ENCODE measurements around the gene LGALS3BP.

The LGALS3BP gene, protein sequence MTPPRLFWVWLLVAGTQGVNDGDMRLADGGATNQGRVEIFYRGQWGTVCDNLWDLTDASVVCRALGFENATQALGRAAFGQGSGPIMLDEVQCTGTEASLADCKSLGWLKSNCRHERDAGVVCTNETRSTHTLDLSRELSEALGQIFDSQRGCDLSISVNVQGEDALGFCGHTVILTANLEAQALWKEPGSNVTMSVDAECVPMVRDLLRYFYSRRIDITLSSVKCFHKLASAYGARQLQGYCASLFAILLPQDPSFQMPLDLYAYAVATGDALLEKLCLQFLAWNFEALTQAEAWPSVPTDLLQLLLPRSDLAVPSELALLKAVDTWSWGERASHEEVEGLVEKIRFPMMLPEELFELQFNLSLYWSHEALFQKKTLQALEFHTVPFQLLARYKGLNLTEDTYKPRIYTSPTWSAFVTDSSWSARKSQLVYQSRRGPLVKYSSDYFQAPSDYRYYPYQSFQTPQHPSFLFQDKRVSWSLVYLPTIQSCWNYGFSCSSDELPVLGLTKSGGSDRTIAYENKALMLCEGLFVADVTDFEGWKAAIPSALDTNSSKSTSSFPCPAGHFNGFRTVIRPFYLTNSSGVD

DNA sequence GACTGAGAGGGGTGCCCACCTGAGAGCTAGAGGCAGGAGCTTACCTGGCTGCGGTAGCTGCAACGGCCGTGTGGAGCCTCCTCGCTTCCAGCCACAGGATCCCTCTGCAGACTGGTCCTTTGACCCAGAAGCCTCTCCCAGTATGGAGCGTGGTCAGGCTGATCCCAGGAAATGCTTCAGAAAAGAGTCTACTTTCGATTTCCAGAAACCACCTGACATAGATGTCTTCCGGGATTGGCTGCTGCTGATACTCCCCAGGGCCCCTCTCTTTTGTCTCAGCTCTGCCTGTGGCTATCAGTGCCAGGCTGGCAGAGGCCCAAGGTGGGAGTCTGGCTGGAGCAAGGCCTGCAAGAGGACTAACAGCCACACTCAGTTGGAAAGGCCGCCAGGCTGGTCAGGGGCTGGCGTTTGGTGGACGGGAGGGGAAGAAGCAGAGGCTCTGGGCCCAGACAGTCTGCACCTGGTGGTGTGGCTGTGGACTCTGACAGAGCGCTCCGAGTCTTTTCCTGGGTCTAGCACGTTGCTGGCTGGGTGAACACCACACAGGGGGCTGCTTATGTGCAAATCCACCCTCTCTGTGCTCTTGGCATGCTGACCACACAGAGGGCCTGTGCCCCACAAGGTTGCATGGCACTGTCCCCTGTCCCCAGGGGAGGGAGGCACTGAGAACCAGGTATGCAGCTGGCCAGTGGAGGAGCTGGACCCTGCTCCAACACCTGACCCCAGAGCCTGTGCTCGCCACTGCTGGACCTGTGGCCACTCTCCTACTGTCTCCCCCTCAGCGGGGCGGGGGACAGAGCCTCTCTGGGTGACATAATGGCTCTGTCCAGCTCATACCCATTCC lies at the start of gene LGALS3BP:
Gene LGALS3BP (minus strand): TSS at position 144 of the 844 bp plus-strand sequence. CDS start 2,732 bp downstream, outside the sequence.
- no peaks in the 10 kb centered on the region for H3K27me3 ChIP-seq (ENCODE audit: insufficient read depth, low read length)
- H3K4me1 ChIP-seq (ENCODE audit: insufficient read depth, low read length) = no peaks in the 10 kb centered on the region
- no peak within 1 kb of the TSS for H3K27ac ChIP-seq (ENCODE audit: low read length)
- H3K9ac ChIP-seq (ENCODE audit: low read depth, low read length) = peak within 1 kb of the TSS; percentile 59; the same call in 1 of the 2 replicates
- no peaks in the 10 kb centered on the region for H3K9me3 ChIP-seq (ENCODE audit: insufficient read depth, low read depth, low read length)
- no peaks in the 10 kb centered on the region for H3K36me3 ChIP-seq (ENCODE audit: insufficient read depth, low read depth, low read length)
- H3K4me3 ChIP-seq (ENCODE audit: low read length) = peak within 1 kb of the TSS; percentile 29; the same call in 1 of the 2 replicates

DNA sequence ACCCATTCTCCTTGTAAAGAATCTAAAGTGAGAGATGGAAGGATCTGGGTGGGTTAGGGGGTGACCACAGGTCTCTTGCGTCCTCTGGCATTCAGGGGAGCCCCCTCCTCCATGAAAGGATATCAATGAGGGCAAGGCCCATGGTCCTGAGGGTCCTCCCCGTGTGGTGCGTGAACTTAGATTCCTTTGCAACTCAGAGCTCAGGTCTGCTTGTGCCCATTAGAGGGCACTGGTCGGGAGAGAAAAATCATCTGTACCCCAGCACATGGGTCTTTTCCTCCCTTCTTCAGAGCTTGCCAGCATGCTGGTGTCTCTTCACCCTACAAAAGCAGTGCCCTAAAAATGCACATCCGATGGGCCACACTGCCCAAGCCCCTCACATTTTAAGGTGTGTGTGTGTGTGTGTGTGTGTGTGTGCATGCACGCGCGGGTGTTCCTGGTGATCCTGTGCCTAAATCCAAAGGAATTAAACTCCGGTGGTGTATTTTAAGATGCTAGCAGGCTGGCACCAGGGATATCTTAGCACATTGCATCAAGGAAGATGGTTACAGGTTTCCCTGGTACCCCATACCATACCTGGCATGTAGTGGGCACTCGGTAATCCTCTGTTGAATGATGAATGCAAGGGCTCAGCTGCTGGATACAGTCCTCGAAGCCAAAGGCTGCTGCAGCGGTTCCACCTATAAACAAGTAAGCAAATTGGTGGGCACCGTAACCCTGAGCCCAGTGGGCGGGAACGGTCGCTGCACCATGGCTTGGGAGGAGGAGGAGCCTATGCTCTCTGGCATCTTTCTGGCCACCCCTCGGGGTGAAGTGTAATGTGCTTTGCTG lies 49.0 kb upstream of the LGALS3BP start:
- H3K36me3 ChIP-seq (ENCODE audit: insufficient read depth, low read depth, low read length) = no peaks in the 10 kb centered on the region
- H3K4me3 ChIP-seq (ENCODE audit: low read length) = no peak overlapping the region
- peaks cover under 1% of the 10 kb centered on the region for H3K4me1 ChIP-seq (ENCODE audit: insufficient read depth, low read length)
- H3K9ac ChIP-seq (ENCODE audit: low read depth, low read length) = no peak overlapping the region
- peaks cover 68% of the 10 kb centered on the region for H3K27me3 ChIP-seq (ENCODE audit: insufficient read depth, low read length)
- no peaks in the 10 kb centered on the region for H3K9me3 ChIP-seq (ENCODE audit: insufficient read depth, low read depth, low read length)
- no peak overlapping the region for H3K27ac ChIP-seq (ENCODE audit: low read length)

DNA sequence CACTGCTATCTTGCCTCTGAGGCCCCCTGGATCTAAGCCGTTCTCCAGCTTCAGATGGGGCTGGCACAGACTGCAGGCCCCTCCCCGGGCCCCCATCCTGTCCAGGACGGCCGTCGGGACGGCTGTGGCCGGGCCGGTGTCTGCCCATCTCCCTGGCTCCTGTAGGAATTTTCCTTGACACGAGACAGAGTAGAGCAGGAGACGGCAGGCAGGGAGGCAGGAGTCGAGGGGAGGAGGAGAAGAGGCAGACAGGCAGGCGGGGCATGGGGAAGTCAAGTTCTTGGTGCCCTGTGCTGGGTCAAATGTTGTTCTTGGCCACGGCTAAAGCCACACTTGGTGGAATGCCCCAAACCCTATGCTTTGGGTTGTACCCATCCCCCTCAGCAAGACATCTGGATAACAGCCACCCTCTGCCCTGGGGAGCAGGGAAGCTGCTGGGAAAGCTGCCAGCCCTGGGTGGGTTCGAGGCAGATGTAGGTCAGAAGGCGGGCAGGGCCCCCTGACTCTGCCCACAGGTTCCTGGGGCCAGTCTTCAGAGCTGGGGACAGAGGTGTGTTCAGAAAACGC lies 48.3 kb upstream of the LGALS3BP start:
- no peaks in the 10 kb centered on the region for H3K36me3 ChIP-seq (ENCODE audit: insufficient read depth, low read depth, low read length)
- peaks cover 4% of the 10 kb centered on the region for H3K4me1 ChIP-seq (ENCODE audit: insufficient read depth, low read length)
- no peak overlapping the region for H3K27ac ChIP-seq (ENCODE audit: low read length)
- H3K9me3 ChIP-seq (ENCODE audit: insufficient read depth, low read depth, low read length) = no peaks in the 10 kb centered on the region
- H3K27me3 ChIP-seq (ENCODE audit: insufficient read depth, low read length) = peaks cover 75% of the 10 kb centered on the region
- no peak overlapping the region for H3K4me3 ChIP-seq (ENCODE audit: low read length)
- no peak overlapping the region for H3K9ac ChIP-seq (ENCODE audit: low read depth, low read length)

DNA sequence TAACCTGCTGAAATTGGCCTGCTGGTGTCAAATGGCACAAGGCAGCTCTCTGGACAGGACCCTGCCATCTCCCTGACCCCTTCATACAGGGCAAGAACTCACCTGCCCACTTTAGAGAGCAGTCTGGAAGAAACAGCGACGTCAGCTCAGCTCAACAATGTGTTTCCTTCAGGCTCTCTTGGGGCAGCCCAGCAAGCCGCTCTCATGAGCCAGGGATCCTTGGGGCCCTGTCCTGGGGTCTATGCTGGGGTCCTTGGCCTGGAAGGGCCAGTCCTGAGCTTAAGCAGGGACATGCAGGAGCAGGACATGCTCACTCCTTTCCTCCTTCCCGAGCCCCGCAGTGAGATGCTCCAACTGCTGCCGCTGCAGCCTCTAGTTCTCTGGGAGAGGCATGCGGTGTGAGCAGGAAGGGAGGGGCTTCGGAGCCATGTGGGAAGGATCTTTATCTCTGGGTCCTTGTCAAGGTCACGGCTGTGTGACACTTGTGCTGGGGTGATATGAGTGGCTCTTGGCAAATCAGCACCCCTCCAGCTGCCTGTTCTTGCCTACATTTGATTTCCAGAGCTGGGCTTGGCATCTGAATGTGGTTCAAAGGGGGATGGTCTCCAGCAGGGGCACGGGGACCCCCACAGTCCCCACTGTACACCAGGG lies 47.7 kb upstream of the LGALS3BP start:
- Histone ChIP-seq H3K4me1 (ENCODE audit: insufficient read depth, low read length) (peaks cover 4% of the 10 kb centered on the region), H3K9ac (ENCODE audit: low read depth, low read length) (no peak overlapping the region; the same call in 1 of the 2 replicates)

DNA sequence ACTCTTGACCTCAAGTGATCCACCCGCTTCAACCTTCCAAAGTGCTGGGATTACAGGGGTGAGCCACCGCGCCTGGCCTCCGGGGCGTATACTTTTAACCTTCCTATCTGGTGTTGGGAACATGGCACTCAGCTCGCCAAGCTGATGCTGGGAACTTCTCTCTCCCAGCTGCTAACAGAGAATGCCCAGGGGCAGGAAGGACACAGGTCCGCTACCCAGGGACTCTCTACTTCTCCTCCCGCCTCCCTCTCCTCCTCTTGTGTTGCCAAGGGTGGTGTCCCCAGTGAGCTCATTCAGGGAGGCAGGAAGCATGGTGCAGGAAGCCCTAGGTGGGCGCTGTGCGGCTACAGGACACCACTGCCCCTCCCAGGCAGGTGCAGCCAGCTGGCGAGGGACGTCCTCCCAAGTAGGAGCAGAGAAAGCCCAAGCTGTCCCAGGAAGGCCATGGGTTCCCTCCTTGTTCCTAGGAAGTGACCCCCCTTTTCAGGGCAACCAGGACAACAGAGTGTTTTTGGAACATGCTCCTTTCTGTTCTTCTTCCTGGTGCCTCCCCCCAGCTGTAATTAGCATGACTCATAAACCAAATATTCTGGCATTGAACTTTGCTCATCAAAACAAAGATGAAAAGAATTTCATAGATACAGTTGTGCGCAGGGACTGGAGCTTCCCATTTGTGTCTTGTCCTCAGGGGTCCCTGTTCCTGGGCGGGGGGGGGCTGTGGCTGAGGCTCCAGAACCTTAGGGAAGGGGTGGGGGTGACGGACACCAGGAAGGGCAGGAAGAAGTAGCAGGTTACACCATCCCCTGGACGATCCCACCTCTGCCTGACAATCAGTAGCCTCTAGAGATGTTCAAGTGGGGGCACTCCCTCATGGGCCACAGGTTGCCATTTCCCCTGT lies 46.9 kb upstream of the LGALS3BP start:
- Histone ChIP-seq H3K27me3 (ENCODE audit: insufficient read depth, low read length) (peaks cover 85% of the 10 kb centered on the region), H3K27ac (ENCODE audit: low read length) (no peak overlapping the region), H3K9me3 (ENCODE audit: insufficient read depth, low read depth, low read length) (no peaks in the 10 kb centered on the region), H3K36me3 (ENCODE audit: insufficient read depth, low read depth, low read length) (no peaks in the 10 kb centered on the region), H3K9ac (ENCODE audit: low read depth, low read length) (no peak overlapping the region), H3K4me1 (ENCODE audit: insufficient read depth, low read length) (peaks cover 4% of the 10 kb centered on the region), H3K4me3 (ENCODE audit: low read length) (no peak overlapping the region)

More for the DNA sequence above, 47.7 kb upstream of the LGALS3BP start:
- Histone ChIP-seq H3K9me3 (ENCODE audit: insufficient read depth, low read depth, low read length) (no peaks in the 10 kb centered on the region), H3K27ac (ENCODE audit: low read length) (no peak overlapping the region), H3K27me3 (ENCODE audit: insufficient read depth, low read length) (peaks cover 80% of the 10 kb centered on the region), H3K36me3 (ENCODE audit: insufficient read depth, low read depth, low read length) (no peaks in the 10 kb centered on the region), H3K4me3 (ENCODE audit: low read length) (no peak overlapping the region)

DNA sequence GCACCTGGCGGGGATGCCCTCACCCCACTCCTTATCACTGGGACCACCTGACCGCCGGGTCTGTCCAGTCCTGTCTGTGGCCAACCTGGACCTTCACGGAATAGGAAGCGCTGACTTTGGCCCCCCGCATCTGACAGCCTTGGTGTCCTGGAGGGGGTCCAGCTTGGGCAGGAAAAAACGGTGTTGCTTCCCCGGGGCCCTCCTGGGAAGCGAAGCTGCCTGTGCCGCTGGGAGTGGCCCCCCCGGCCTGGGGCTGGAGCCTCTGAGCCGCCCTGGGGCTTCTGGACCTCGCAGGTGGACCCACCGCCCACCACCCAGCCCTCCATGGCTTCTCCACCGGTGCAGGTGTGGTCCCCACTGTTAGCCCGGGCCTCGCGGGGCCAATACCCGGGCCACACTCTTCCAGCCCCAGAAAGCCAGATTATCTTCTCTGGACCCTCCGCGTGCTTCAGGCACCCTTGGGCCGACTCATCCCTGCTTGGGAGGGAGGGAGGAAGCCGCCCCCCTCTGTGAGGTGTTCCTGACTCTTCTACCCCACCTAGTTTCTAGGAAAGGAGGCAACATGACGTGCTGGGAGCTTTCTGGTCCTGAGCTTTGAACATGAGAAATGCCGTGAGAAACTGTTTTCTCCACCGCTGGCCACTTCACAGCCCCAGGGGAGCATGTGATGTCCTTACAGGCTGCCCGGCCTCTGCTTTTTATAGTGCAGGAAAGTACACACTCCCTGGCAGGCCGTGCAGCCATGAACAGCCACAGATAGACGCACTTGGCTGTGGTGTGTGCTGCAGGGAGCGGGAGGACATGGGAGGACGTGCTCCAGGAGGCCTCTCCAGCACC lies 45.4 kb upstream of the LGALS3BP start:
- Histone ChIP-seq H3K4me3 (ENCODE audit: low read length) (peak overlapping the region; percentile 84; the same call in 1 of the 2 replicates), H3K27me3 (ENCODE audit: insufficient read depth, low read length) (peaks cover 100% of the 10 kb centered on the region), H3K4me1 (ENCODE audit: insufficient read depth, low read length) (peaks cover 4% of the 10 kb centered on the region), H3K27ac (ENCODE audit: low read length) (no peak overlapping the region), H3K9me3 (ENCODE audit: insufficient read depth, low read depth, low read length) (no peaks in the 10 kb centered on the region), H3K9ac (ENCODE audit: low read depth, low read length) (no peak overlapping the region; the same call in 1 of the 2 replicates), H3K36me3 (ENCODE audit: insufficient read depth, low read depth, low read length) (no peaks in the 10 kb centered on the region)

DNA sequence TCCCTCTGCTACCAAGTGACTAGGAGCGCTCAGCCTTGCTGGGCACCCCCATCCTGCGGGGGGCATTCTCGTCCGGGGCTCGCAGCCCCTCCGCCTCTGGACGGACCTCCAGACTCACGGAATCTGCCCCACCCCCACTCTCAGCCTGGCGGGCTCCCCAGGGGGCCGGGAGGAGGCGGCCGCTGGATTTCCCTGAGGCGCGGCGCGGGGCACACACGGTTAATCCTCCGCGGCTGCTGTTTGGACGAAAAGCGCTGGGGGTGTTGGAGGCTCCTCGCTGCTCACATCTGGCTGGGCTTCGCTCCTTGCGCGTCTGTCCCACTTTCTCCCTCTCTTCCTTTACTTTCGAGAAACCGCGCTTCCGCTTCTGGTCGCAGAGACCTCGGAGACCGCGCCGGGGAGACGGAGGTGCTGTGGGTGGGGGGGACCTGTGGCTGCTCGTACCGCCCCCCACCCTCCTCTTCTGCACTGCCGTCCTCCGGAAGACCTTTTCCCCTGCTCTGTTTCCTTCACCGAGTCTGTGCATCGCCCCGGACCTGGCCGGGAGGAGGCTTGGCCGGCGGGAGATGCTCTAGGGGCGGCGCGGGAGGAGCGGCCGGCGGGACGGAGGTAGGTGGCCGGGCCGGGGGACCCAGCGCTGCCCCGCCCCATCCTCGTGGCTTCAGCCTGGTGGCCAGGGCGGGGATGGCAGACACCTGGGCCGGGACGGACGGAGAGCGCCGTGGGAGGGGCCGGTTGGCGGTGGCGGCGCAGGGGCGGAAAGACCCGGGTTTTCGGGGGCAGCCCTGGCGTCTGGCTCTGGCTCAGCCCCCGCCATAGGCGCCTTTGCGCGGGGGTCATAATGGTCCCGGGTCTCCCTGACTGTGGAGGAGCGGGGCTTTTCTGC lies 44.4 kb upstream of the LGALS3BP start, which contains the start of gene C1QTNF1:
Gene C1QTNF1 (plus strand): TSS at position 284 of the 886 bp plus-strand sequence. CDS start 19,800 bp downstream, outside the sequence.
- H3K9ac ChIP-seq (ENCODE audit: low read depth, low read length) = peak within 1 kb of the TSS; percentile 61; the same call in 1 of the 2 replicates
- H3K4me3 ChIP-seq (ENCODE audit: low read length) = peak within 1 kb of the TSS; percentile 84
- H3K36me3 ChIP-seq (ENCODE audit: insufficient read depth, low read depth, low read length) = no peaks in the 10 kb centered on the region
- H3K4me1 ChIP-seq (ENCODE audit: insufficient read depth, low read length) = peaks cover 4% of the 10 kb centered on the region
- H3K27ac ChIP-seq (ENCODE audit: low read length) = no peak within 1 kb of the TSS
- no peaks in the 10 kb centered on the region for H3K9me3 ChIP-seq (ENCODE audit: insufficient read depth, low read depth, low read length)
- peaks cover 100% of the 10 kb centered on the region for H3K27me3 ChIP-seq (ENCODE audit: insufficient read depth, low read length)

DNA sequence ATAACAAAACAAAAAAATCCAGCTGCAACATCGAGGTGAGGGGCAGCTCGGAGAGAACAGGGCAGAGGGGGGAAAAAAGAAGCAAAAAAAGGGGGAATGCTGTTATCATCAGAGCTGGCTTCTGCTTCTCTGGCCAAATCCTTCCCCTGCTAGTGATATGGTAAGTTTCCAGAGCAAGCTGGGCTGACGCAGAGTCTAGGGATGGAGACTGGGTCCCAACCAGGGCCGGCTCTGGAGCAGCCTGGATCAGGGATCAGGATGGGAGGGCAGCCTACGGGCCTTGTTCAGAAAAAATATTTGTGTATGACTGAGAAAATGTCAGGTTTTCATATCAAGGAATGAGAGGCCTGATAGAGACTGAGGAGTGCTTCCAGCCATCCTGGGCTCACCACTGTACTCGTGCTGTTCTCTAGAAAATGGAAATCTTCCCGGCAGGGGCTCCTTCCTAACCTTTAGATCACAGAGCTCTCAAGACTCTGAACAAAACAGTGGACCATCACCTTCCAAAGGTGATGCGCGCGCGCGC lies 43.5 kb upstream of the LGALS3BP start:
- H3K4me1 ChIP-seq (ENCODE audit: insufficient read depth, low read length) = peaks cover 4% of the 10 kb centered on the region
- H3K27me3 ChIP-seq (ENCODE audit: insufficient read depth, low read length) = peaks cover 93% of the 10 kb centered on the region
- no peaks in the 10 kb centered on the region for H3K36me3 ChIP-seq (ENCODE audit: insufficient read depth, low read depth, low read length)
- H3K9me3 ChIP-seq (ENCODE audit: insufficient read depth, low read depth, low read length) = no peaks in the 10 kb centered on the region
- H3K9ac ChIP-seq (ENCODE audit: low read depth, low read length) = no peak overlapping the region; the same call in 1 of the 2 replicates
- no peak overlapping the region for H3K27ac ChIP-seq (ENCODE audit: low read length)
- peak overlapping the region; percentile 84; the same call in 1 of the 2 replicates for H3K4me3 ChIP-seq (ENCODE audit: low read length)

Data from iPS-20b (cell line).